Activated CD4-positive, CD25-positive, alpha-beta regulatory T cell treated with anti-CD3 and anti-CD28 coated beads, Interleukin-2, amount 50 U/mL, for 24 hours (primary cell): ENCODE results near the gene C1orf198.
"Not testable (repeated sequence)": the region's sequence is repeated elsewhere in the genome, so short reads cannot be mapped to it uniquely, and the experiment has no call there.

Experiments used
- ATAC-seq, 2 donors: fragments of 150-1000 bp; cut with Tn5 transposase; one replicate each; pipeline ENCODE4 v1.10.0; 2021; ENCODE audit warnings: mild to moderate bottlenecking in 1 of 2, moderate library complexity in 1 of 2

Gene C1orf198

GRCh38 chr1:230858918-230859729, 9.2 kb downstream of the C1orf198 start:
- ATAC-seq = no peak

- no peak for ATAC-seq
These were observed 10.0 kb downstream of the C1orf198 start for GRCh38 chr1:230858236-230858820.

DNA sequence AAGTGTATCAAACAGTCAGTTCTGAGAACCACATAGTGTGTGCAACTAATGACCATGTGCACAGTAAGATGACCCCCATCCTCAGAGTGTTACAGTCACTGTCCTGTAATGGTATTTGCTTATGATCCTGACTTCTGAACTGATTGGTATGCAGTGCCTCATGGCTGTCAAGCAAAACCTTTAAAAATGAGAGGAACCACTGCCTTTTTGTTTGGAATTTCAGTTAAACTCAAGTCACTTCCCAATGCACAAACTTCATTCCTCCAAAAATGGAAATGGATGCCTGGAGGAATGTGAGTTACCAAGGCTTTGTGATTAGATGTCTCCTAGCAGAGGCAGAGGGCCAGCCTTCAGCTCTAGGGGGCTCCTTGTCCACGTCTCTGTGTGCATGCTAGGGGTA, 10.5 kb downstream of the C1orf198 start:
- ATAC-seq = no peak

DNA sequence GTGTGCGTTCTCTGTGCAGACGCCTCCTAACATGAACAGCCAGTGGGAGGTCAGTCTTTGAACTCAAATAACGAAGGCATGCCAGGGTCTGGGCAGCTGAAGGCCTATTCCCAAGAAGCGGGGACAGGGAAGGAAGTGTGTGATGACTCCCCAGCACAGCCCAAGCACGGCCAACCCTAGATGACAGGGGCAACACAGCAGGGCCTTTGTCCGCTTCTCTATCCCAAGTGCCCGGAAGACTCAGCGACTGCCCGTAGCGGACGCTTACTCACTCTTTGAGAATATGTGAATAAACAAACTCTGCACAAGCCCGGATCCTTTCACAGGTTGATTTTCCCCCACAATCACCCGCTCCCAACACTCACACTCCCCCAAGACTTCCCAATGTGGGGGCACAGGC, 11.2 kb downstream of the C1orf198 start:
- ATAC-seq = no peak

GRCh38 chr1:230855886-230856285, 12.4 kb downstream of the C1orf198 start:
- ATAC-seq = no peak

DNA sequence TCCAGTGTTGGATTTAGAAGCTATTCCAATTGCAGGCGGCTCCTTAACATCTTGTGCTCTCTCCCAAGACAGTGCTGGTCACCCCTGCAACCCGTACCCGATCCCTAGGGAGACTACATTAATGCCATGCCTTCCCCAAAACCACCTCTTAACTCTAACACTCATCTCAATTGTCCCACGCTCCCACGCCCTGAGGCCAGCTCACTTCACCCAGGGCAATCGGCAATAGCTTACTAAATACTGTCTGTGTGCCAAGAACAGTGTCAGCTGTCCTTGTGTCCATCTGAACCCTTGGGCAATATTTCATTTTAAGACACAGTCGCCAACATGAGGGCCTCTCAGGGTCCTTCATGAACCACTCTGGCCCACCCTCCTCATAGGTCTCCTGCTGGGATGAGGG, 13.9 kb downstream of the C1orf198 start:
- no peak for ATAC-seq

- no peak for ATAC-seq
These were observed 14.6 kb downstream of the C1orf198 start for GRCh38 chr1:230853731-230854130.

DNA sequence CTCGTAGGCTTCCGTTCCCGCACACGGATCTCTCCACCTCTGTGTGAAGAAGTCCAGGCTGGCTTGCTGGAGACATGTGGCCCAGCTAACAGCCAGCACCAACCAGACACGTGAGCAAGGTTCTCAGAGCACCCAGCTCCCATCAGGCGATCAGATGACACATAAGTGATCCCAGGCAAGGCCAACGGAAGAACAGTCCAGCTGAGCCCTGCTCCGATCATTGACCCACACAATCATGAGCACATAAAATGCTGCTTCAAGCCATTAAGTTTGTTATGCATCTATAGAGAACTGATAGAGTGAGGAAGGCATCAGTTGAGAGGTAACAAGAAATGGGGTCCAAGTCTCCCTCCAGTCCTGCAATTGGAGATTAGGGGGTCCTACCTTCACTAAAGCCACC, 15.4 kb downstream of the C1orf198 start:
- ATAC-seq = no peak

DNA sequence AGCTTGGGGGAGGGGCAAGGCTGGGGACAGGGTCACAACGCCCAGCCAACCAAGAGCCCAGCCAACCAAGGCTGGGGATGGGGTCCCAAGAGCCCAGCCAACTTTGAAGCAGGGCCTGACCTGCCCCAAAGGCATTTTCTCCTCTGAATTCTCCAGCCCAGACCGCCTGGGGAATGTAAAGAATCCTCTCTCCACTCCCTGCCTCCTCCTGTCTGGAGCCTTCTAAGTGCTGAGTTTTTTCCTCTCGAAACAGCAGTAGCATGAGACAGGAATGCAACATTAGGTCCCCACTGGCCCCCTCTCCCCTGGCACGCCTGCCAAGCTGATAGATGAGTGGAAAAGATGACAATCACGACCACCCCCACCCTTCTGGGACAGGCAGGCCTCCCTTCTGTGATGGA, 17.0 kb downstream of the C1orf198 start:
- ATAC-seq = no peak

DNA sequence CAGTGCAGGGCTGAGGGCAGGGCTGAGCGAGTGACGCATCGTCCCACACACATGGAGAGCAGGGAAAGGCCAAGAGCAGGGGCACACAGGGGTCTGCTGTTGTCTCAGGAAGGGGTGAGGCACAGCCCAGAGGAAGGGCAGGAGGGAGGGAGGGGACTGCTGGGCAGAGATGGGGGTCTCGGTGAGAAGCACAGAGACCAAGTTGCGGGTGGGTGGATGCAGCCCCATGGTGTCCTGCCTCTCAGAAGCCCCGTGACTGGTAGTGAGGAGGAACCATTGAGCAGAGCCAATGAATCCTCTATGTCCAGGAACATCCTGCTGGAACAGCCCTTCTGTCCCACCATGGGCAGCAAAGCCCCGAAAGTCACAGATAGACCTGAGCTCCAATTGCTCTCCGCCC, 17.8 kb downstream of the C1orf198 start:
- no peak for ATAC-seq

GRCh38 chr1:230849451-230850224, 18.7 kb downstream of the C1orf198 start:
- ATAC-seq = no peak

- no peak for ATAC-seq
These were observed 20.1 kb downstream of the C1orf198 start for GRCh38 chr1:230848235-230848634.

DNA sequence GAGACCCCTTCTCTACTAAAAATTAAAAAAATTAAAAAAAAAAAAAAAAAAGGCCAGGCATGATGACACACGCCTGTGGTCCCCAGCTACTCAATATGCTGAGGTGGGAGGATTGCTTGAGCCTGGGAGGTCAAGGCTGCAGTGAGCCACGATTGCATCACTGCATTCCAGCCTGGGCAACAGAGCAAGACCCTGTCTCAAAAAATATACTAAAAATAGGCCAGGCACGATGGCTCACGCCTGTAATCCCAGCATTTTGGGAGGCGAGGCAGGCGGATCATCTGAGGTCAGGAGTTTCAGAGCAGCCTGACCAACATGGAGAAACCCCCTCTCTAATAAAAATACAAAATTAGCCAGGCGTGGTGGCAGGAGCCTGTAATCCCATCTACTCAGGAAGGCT, 23.1 kb downstream of the C1orf198 start:
- not testable (repeated sequence) for ATAC-seq

GRCh38 chr1:230844561-230844960, 23.8 kb downstream of the C1orf198 start:
- no peak for ATAC-seq

DNA sequence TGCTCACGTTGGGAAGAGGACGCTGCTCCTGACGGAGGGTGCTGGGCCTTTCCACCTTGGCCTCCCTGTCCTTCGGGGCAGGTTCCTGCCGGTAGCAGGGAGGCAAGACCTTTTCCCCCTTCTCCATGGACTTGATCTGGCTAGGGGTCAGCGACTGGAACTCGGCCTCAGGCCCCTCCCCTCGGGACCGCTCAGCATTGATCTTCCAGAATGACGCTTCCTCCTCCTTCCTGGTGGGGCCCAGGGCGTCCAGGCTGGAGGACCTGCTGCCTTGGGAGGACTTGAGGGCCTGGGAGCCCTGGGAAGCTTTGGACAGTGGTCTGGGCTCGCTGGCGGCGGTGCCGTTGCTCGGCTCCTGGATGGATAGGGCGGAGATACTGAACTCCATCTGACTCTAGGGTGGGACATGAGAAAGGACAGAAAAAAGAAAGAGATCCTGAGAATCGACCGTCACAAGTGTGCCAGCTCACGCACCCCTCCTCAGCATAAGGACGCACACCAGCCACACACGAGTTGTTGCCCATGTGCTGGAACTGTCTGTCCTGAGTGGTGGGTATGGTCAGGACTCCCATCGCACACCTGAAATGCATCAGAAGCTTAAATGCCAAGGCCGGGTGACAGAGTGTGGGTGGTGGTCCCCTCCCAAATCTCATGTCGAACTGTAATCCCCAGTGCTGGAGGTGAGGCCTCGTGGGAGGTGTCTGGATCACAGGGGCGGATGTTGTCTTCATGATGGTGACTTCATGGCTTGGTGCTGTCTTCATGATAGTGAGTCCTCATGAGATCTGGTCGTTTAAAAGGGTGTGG, 24.6 kb downstream of the C1orf198 start:
- ATAC-seq = no peak

DNA sequence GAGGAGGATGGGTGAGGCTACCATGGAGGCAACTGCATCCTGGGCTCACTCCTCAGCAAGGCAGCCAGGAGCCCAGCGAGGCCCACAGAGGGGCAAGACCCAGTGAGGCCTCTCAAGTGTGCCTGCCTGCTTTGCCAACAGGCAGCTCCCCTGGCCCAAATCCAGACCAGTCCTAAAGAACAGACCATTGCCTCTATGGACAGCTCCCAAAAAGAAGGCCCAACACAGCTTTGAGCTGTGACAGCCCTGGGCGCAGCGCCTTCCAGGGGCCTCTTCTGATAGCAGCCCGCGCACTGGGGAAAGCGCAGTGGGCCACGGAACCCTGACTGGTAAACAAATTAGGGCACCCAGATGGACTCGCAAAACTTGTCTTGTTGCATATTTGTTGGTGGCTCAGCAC, 25.5 kb downstream of the C1orf198 start:
- ATAC-seq = no peak

DNA sequence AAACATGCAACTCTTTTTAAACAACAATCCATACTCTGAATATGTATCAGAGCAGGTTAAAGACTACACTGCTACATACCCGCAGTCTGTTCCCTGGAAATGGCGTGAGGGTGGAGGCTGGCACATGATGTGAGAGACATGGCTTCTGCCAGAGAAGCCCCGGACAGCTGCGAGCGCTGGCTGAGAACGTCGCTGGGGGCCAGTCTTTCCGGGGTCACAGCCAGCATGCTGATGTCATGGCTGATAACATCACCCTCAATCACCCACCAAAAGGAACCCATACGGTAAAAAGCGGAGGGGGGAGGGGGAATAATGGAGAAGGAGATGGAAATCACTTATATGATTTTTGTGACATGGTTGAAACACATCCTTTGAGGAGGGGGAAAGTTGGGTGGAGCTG, 29.1 kb downstream of the C1orf198 start:
- no peak for ATAC-seq

DNA sequence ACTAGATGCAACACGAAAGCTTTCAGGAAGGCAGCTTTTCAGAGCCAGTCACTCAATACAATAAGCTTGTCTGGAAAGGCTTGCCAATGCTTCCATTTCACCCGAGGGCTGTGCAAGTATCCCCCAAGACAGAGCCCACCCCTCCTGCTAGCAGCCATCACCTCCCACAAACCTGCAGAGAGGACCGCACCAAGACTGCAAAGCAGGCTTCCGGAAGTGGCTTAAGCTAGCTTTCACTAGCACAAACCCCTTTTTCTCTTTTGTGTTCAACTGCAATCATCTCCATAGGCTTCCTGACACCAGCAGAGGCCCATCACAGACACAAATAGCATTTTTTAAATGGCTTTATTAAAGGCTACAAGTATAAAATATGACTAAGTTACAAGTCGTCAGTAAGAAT, 31.5 kb downstream of the C1orf198 start:
- ATAC-seq = no peak

- ATAC-seq = no peak
These were observed 32.0 kb downstream of the C1orf198 start for GRCh38 chr1:230836347-230836746.

GRCh38 chr1:230834292-230834691, 34.0 kb downstream of the C1orf198 start:
- no peak for ATAC-seq

GRCh38 chr1:230833511-230833910, 34.8 kb downstream of the C1orf198 start:
- no peak for ATAC-seq

GRCh38 chr1:230832476-230832875, 35.8 kb downstream of the C1orf198 start:
- ATAC-seq = no peak

DNA sequence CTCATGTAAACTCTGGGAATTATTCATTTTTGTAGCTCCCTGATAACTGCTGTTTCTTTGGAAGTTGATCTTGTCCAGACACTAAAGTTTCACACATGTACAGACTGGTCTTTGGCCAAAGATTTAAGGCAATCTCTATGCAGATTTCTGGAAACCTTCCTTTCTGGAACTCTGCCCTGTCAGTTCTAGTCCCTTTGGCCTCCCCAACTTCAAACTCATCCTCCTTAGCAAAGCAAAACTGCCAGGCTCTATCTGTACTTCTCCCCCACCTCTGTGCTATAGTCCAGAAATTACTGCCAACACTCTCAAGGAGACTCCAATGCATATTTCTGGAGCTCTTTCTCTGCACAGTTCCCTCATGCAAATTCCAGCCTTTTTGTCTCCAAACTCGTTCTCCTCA, 36.5 kb downstream of the C1orf198 start:
- ATAC-seq = no peak
